ENCODE results near the gene CHRM5.
A peak's percentile ranks its signal among the peaks of the same experiment; 100 is the strongest.

The CHRM5 gene, protein sequence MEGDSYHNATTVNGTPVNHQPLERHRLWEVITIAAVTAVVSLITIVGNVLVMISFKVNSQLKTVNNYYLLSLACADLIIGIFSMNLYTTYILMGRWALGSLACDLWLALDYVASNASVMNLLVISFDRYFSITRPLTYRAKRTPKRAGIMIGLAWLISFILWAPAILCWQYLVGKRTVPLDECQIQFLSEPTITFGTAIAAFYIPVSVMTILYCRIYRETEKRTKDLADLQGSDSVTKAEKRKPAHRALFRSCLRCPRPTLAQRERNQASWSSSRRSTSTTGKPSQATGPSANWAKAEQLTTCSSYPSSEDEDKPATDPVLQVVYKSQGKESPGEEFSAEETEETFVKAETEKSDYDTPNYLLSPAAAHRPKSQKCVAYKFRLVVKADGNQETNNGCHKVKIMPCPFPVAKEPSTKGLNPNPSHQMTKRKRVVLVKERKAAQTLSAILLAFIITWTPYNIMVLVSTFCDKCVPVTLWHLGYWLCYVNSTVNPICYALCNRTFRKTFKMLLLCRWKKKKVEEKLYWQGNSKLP

DNA sequence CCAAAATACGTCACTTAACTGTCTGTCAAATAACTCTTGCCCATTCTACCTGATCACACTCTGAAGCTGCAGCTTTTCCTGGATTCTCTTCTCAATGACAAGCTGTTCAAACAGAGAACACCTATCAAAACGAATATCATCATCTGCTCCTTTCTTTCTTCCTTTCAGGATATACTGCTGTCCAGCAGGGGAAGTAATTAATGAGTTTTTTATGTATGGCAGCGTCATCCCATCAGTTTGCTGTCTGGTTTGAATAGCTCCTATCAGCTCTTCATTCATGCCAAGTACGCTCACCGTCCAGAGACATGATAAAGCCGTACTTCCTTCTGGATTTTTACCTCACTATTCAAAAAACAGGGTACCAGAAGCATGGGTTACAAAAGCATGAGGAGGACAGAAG is at the start of gene CHRM5:
Gene CHRM5 (plus strand): TSS at position 274 of the 400 bp plus-strand sequence. CDS start 94,221 bp downstream, outside the sequence.
- no peak within 1 kb of the TSS for H3K27ac ChIP-seq
- no peak for TF ChIP-seq ZFX (IDR thresholded peaks at IDR 0.05)
- TF ChIP-seq, protein P1, sequence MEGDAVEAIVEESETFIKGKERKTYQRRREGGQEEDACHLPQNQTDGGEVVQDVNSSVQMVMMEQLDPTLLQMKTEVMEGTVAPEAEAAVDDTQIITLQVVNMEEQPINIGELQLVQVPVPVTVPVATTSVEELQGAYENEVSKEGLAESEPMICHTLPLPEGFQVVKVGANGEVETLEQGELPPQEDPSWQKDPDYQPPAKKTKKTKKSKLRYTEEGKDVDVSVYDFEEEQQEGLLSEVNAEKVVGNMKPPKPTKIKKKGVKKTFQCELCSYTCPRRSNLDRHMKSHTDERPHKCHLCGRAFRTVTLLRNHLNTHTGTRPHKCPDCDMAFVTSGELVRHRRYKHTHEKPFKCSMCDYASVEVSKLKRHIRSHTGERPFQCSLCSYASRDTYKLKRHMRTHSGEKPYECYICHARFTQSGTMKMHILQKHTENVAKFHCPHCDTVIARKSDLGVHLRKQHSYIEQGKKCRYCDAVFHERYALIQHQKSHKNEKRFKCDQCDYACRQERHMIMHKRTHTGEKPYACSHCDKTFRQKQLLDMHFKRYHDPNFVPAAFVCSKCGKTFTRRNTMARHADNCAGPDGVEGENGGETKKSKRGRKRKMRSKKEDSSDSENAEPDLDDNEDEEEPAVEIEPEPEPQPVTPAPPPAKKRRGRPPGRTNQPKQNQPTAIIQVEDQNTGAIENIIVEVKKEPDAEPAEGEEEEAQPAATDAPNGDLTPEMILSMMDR (conservative IDR thresholded peaks at IDR 0.05) = peak; percentile 16

DNA sequence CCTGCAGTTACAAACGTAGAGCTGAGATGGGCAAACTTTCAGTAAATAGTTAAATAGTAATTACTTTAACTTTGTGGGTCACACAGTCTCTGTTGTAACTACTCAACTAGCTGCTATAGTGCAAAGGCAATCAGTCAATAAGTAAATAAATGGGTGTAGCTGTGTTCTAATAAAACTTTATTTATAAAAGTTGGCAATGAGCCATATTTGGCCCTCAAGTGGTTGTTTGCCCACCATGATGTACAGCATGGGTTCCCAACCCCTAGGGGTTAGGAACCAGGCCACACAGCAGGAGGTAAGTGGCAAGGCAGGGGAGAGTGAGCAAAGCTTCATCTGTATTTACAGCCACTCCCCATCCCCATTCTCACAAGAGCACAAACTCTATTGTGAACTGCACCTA is 44.9 kb upstream of the CHRM5 start:
- TF ChIP-seq ZFX (IDR thresholded peaks at IDR 0.05) = no peak
- TF ChIP-seq, protein P1 (conservative IDR thresholded peaks at IDR 0.05) = no peak

DNA sequence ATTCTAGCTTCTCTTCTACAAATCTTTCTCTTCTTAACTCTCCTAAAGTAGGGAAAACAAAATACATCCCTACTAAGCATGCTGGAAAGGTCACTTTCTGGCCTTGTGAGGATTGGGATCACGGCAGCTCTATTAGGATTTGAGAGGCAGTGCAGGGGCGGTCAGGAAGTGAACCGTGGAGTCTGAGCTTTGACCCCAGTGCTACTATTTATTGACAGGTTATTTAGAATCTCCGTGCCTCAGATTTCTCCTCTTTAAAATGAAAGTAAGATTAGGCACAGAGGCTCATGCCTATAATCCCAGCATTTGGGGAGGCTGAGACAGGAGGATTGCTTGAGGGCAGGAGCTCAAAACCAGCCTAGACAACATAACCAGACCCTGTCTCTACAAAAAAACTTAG is 42.0 kb upstream of the CHRM5 start:
- H3K27ac ChIP-seq = no peak overlapping the region
- TF ChIP-seq, protein P1 (conservative IDR thresholded peaks at IDR 0.05) = no peak
- TF ChIP-seq ZFX (IDR thresholded peaks at IDR 0.05) = no peak

More for the DNA sequence above, 44.9 kb upstream of the CHRM5 start:
- no peak overlapping the region for H3K27ac ChIP-seq

DNA sequence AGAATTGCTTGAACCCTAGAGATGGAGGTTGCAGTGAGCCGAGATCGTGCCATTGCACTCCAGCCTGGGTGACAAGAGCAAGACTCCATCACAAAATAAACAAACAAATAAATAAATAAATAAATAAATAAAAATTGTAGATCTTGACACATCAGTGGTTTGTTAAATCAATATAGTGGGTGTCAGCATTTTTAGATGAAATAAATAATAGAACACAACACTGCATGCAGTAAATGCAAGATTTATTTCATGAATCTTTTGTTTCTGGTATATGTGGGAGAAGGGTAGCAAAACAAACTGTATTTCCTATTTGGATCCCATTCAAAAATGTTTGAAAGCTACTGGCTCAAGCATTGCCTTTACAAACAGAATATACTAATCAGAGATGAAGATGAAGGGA is 35.6 kb upstream of the CHRM5 start:
- H3K27ac ChIP-seq = no peak overlapping the region
- no peak for TF ChIP-seq ZFX (IDR thresholded peaks at IDR 0.05)
- TF ChIP-seq, protein P1 (conservative IDR thresholded peaks at IDR 0.05) = no peak

DNA sequence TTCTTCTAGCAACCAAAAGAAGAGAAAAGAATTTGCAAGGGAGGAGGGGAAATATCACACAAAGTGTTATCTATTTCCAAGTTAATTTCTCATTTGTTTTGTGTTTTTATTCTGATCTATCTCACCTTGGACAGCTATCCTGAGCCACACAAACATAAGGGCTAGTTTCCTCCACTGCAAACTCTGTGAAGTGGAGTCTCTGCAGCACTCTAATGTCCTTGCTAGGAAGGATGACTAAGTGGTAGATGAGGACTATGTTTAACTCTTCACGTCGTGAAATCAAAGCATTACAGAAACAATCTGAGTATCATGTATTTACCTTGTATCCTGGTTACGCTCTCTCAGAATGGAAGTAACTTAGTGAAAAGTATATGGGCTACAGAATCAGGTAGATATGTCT is 33.9 kb upstream of the CHRM5 start:
- no peak for TF ChIP-seq ZFX (IDR thresholded peaks at IDR 0.05)
- TF ChIP-seq, protein P1 (conservative IDR thresholded peaks at IDR 0.05) = no peak
- no peak overlapping the region for H3K27ac ChIP-seq

DNA sequence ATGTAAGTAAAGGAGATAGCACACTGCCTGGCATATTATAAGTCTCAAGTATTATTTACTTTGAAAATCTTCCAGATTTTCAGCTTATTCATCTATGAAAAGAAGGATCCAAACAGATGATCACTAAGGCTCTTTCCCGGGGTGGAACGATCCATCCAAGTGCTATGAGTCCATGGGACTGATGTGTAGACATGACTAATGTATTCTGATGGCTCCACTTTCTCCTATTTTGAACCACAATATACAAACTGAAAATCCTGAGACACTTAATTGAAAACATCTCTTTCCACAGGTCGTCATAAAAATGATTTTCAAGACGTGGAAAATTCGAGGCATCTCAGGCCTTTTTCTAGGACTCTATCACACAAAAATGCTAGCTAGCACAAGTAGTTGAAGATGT is 33.4 kb upstream of the CHRM5 start:
- no peak overlapping the region for H3K27ac ChIP-seq
- TF ChIP-seq ZFX (IDR thresholded peaks at IDR 0.05) = no peak
- TF ChIP-seq, protein P1 (conservative IDR thresholded peaks at IDR 0.05) = no peak

DNA sequence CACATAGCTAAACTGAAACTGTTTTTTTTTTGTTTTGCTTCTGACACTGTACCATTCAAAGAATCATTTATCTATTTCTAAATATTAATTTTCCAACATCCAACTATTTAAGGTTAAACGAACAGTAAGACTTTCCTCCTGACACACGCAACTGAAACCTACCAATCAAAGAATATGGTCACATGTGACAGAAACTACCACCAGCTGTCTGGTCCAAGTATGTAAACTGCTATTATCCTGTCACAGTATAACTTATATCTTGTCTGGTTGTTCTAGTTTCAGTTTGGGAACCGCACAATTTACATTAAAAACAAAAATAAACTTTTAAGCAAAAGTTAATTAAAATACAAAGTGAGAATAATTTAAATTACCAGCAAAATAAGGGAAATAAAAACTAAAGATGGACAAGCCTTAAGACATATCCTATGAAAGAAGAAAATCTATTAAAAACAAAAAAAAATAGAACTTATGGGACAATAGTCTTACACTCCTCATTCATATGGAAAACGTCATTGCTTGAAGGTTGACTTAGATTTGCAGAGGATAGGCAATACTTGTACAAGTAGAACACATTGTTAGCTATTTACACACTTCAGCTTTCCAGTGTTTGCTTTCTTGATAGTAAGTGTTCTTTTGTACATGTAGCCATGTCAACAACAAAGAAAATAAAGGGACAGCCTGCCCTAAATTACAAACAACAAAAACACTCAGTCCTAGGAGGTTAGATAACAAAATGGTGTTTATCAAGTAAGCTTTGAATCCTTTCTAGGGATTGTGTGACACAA is 26.8 kb upstream of the CHRM5 start:
- no peak overlapping the region for H3K27ac ChIP-seq

More for the DNA sequence above, 26.8 kb upstream of the CHRM5 start:
- TF ChIP-seq ZFX (IDR thresholded peaks at IDR 0.05) = no peak
- TF ChIP-seq, protein P1 (conservative IDR thresholded peaks at IDR 0.05) = no peak
